Activated naive CD4-positive, alpha-beta T cell (primary cell): Measurements from ENCODE around the gene BNIP2.

ENCODE experiments used
- DNase-seq, 4 experiments: peaks; one replicate each; lab custom pipeline; 2025; lab: John Stamatoyannopoulos, UW

Gene BNIP2

DNA sequence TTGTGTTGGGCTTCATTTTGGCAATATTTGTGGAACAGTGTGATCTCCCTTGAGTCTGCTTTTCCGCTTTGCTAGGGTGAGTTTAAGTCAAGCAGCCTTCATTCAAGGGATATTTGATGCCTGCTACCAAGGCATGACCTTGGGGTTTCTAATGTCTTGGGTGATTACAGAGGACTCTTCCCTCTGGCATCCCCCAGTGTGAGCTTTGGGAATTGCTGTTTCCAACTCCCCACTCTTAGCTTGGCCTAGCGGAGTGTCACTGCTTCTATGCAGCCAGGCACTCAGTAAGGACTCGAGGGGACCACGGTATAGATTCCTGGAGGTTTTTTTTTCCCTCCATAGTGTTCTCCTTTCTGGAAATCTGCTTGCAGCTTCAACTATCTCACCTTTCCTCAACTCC is 56.4 kb downstream of the BNIP2 start:
- DNase-seq, result no peak

DNA sequence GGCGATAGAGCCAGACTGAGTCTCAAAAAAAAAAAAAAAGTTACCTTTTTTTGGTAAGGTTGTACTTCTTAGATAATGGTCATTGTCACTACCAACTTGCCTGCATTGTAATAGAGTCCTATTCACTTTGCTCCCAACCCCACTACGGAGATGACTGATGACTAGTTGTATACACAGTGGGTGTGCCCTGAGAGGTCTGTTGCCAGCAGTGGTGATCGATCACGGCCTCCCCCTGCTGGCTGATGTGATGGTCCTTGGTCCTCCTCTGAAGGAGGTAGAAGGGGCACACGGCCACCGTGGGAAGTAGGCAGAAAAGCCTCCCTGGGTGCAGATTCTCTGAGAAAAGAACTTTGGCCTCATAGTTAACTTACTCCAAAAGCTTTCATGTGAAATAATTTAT is 66.8 kb downstream of the BNIP2 start:
- DNase-seq, result peak in 1 of 4 experiments; percentile 5

DNA sequence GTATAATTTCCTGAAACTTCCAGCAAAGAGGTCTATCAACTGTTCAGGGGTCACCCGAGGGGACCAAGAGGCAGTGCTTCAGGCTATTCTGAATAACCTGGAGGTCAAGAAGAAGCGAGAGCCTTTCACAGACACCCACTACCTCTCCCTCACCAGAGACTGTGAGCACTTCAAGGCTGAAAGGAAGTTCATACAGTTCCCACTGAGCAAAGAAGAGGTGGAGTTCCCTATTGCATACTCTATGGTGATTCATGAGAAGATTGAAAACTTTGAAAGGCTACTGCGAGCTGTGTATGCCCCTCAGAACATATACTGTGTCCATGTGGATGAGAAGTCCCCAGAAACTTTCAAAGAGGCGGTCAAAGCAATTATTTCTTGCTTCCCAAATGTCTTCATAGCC is 70.7 kb downstream of the BNIP2 start:
- DNase-seq, result no peak

DNA sequence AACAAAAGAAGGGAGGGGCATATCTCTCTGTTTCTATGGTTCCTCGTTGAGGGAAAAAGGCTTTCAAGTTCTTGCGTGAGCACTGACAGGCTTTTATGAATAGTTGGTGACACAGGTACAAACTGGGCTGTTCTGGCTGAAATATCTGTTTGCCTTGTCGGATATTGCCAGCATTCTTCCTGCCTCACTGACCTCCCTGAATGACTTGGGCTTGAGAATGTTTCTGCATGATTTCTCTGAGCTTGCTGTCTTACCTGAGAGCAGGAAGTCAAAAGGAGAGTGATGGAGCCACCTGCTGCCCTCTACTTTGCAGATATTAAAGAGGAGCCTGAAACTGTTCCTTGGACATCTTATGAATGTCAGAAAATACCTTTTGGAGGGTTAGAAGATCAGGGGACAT is 72.7 kb downstream of the BNIP2 start:
- DNase-seq, result no peak

DNA sequence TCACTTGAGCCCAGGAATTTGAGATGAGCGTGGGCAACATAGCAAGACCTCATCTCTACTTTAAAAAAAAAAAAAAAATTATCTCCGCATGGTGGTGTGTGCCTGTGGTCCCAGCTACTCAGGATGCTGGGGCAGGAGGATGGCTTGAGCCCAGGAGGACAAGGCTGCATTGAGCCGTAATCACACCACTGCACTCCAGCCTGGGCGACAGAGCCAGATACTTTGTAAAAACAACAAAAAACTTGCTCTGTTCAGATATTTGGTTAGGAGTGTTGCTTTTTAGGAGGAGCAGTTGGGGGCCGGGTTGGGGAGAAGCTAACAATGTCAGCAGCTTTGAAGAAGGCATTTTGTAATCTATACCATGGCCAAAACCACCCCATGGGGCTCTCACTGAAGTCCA is 73.5 kb downstream of the BNIP2 start:
- DNase-seq, result no peak

DNA sequence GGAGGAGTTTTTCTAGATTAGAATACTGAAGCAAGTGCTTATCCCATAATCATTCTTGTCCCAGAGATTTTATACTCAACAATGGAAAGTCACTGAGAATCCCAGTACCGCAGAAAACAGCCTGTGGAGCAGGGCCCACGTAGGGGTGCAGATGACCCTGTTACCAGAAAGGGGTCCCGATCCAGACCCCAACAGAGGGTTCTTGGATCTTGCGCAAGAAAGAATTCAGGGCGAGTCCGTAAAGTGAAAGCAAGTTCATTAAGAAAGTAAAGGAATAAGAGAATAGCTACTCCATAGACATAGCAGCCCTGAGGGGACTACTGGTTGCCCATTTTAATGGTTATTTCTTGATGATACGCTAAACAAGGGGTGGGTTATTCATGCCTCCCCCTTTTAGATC is 75.0 kb downstream of the BNIP2 start:
- no peak for DNase-seq

DNA sequence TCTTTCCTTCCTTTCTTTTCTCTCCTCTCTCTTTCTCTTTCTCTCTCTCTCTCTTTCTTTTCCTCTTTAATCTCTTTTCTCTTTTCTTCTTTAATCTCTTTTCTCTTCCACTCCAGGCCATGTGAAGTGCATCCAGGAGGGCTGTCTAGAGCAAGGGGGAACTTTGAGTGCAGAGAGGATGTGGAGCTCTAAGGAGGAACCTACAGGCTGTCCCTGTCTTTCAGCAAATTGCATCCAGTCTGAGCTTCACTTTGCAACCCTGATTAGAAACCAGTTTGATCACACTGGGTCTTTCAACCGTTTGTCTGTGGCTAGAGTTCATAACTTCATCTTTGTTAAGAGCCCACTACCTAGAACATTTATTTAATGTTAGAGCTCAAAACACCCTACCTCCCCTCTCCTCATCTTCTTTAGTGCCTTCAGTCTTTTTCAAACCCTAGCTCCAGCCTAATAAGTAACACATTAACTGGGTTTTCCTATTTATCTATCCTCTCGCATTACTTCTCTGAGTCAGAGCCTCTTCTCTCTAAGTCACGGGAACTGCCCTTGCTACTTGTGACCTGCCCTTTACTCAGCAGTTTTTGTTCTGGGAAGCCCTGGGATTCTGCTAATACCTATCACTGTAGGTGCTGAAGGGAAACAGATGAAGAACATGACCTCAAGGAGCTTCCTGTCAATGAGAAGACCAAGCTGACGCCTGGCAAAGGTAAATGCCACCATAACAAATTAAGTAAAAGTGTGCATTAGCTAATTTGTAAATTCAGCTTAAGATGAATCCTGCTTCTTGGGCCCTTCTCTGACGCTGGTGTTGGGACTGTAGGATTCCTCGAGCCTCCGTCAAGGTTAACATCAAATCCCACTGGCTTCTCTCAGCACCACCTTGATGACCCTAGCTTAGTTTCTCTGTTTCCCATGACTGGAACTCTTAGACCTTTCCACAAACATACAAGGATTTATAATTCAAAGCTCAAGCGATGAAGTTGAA is 77.6 kb downstream of the BNIP2 start, which contains the start of gene GCNT3:
Gene GCNT3, plus strand, starts transcription at position 508 of the 985 bp plus-strand sequence. CDS start 6,456 bp downstream, outside the sequence.
- no peak for DNase-seq

DNA sequence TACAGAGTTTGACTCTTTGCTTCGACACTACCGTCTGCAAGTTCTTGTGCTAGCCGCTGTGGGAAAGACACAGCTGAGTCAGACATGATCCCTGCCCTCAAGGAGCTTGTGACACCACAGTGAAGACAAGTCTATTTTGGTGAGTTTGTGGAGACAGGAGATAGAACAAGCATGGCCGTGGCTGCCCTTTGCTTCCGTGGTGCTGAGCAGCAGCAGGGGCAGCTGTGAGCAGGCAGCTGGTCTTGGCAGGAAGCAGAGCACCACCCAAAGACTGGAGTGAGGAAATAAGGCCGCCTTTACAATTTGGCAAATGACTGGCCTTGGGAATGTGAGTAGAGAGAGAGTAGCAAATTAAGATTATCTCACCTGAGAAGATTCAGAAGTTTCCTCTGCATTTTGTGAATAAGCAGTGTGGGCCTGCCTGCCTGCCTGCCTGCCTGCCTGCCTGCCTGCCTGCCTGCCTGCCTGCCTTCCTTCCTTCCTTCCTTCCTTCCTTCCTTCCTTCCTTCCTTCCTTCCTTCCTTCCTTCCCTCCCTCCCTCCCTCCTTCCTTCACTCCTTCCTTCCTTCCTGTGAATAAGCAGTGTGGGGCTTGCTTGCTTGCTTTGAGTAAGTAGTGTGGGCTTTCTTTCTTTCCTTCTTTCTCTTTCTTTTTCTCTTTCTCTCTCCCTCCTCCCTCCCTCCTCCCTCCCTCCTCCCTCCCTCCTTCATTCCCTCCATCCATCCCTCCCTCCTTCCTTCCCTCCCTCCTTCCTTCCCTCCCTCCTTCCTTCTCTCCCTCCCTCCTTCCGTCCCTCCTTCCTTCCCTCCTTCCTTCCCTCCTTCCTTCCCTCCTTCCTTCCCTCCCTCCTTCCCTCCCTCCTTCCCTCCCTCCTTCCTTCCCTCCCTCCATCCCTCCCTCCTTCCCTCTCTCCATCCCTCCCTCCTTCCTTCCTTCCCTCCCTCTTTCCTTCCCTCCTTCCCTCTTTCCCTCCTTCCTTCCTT is 79.1 kb downstream of the BNIP2 start:
- DNase-seq, result no peak
